Keratinocyte (primary cell): Measurements from ENCODE around the gene KRTAP1-5. TPM values are rescaled to one million over a fixed set of nuclear protein-coding genes. Genes with fewer than 3 reads are reported as not detected.

Source experiments
- DNase-seq: peaks from one replicate; pipeline ENCODE4 v3.0.0-alpha.2; 2011; ENCODE audit warnings: low read depth, missing footprints, low spot score
- FAIRE-seq: peaks from 2 replicates; lab custom pipeline; 2011; peaks lifted over from hg19 to GRCh38; lab: Jason Lieb, UNC
- H2AFZ ChIP-seq: 2 replicates; pipeline ENCODE4 v1.6.0; 2012; ENCODE audit warnings: low read length, control low read depth, inconsistent platforms; ENCODE audit not compliant: control insufficient read depth
- H3K27ac ChIP-seq: 2 replicates; pipeline ENCODE4 v1.5.1; 2011; ENCODE audit warnings: low read length; ENCODE audit not compliant: control insufficient read depth, insufficient read depth
- H3K27me3 ChIP-seq: 3 replicates; pipeline ENCODE4 v1.6.0; 2011; ENCODE audit warnings: low read length; ENCODE audit not compliant: control insufficient read depth, insufficient read depth; ENCODE audit errors: extremely low read depth
- H3K36me3 ChIP-seq, 2 experiments: 2 replicates in 1 of 2; 3 replicates in 1 of 2; pipeline ENCODE4 v1.5.1; 2011; ENCODE audit warnings: low read length in 2 of 2, mild to moderate bottlenecking in 1 of 2; ENCODE audit not compliant: control insufficient read depth in 2 of 2, insufficient read depth in 2 of 2; ENCODE audit errors: extremely low read depth in 1 of 2
- H3K4me1 ChIP-seq: 3 replicates; pipeline ENCODE4 v1.5.1; 2011; ENCODE audit warnings: low read length; ENCODE audit not compliant: control insufficient read depth, insufficient read depth; ENCODE audit errors: extremely low read depth
- H3K4me2 ChIP-seq: 3 replicates; pipeline ENCODE4 v1.6.0; 2011; ENCODE audit warnings: low read depth, low read length; ENCODE audit not compliant: control insufficient read depth, insufficient read depth; ENCODE audit errors: extremely low read depth
- H3K4me3 ChIP-seq, 3 experiments: fragments of 200-600 bp in 1 of 3; sonication (generic) in 1 of 3; 2 replicates in 2 of 3; 3 replicates in 1 of 3; pipeline ENCODE4 v1.5.1; 2011 to 2016; ENCODE audit warnings: low read length in 3 of 3, mild to moderate bottlenecking in 3 of 3, control low read depth in 2 of 3, inconsistent platforms in 1 of 3, low read depth in 1 of 3, mixed read lengths in 1 of 3, mixed run types in 1 of 3, moderate library complexity in 1 of 3; ENCODE audit not compliant: control insufficient read depth in 2 of 3, insufficient read depth in 2 of 3; ENCODE audit errors: extremely low read depth in 1 of 3
- H3K79me2 ChIP-seq: 2 replicates; pipeline ENCODE4 v1.6.0; 2012; ENCODE audit warnings: low read length; ENCODE audit not compliant: control insufficient read depth, insufficient read depth
- H3K9ac ChIP-seq: 3 replicates; pipeline ENCODE4 v1.6.0; 2011; ENCODE audit warnings: low read length; ENCODE audit not compliant: control insufficient read depth, insufficient read depth; ENCODE audit errors: extremely low read depth
- H3K9me1 ChIP-seq: 3 replicates; pipeline ENCODE4 v1.6.0; 2011; ENCODE audit warnings: low read length; ENCODE audit not compliant: control insufficient read depth, insufficient read depth; ENCODE audit errors: extremely low read depth
- H3K9me3 ChIP-seq: 2 replicates; pipeline ENCODE4 v1.5.1; 2012; ENCODE audit warnings: low read depth, low read length; ENCODE audit not compliant: control insufficient read depth
- H4K20me1 ChIP-seq: 3 replicates; pipeline ENCODE4 v1.6.0; 2011; ENCODE audit warnings: low read length; ENCODE audit not compliant: control insufficient read depth, insufficient read depth; ENCODE audit errors: extremely low read depth
- EZH2 ChIP-seq: IDR thresholded peaks from one replicate; pipeline ENCODE4 v1.6.1; 2012; ENCODE audit warnings: inconsistent platforms, mild to moderate bottlenecking, low read length, moderate library complexity
- dilution Hi-C: fragments of 300-500 bp; cut with MboI; formaldehyde crosslinking; loops from one replicate; pipeline ENCODE4 v1.7.0; 2020; ENCODE audit warnings: low sequenced_read_pairs; ENCODE audit not compliant: extremely low pct_ligation_motif_present
- polyA plus RNA-seq, 5 experiments: library from polyadenylated mRNA; depleted of rRNA in 3 of 5; stranded (reverse) in 3 of 5; stranded (forward) in 1 of 5; unstranded in 1 of 5; fragments of >200 nt; gene quantifications; 1 replicate in 1 of 5; 2 replicates in 3 of 5; 3 replicates in 1 of 5; pipeline versions ENCODE4 v1.2.1 to v1.2.3, GENCODE V29; 2011 to 2012; ENCODE audit warnings: missing spikeins in 2 of 5, low read depth in 1 of 5, low replicate concordance in 1 of 5
- TF ChIP-seq, protein P1 (sequence below), 3 experiments: IDR thresholded peaks in 1 of 3; conservative IDR thresholded peaks in 1 of 3; optimal IDR thresholded peaks in 1 of 3; 2 replicates in 2 of 3; 3 replicates in 1 of 3; pipeline versions ENCODE3 to v1.5.1; 2011; ENCODE audit warnings: low read length in 3 of 3, mild to moderate bottlenecking in 3 of 3, moderate library complexity in 2 of 3, control low read depth in 1 of 3, inconsistent platforms in 1 of 3; ENCODE audit not compliant: insufficient read depth in 2 of 3; ENCODE audit errors: extremely low read depth in 1 of 3

Gene KRTAP1-5
- polyA plus RNA-seq, 1 donor (not counting 4 experiments of a cell fraction or from before 2014, with no cell fraction given): 0.08 TPM

GRCh38 chr17:41029633-41030245 lies 2.7 kb upstream of the KRTAP1-5 start, which contains the start of gene KRTAP1-4:
KRTAP1-4 (minus strand) TSS chr17:41030195; CDS start chr17:41030078, 117 bp downstream.
- dilution Hi-C loops: no loop called here
- no peak for FAIRE-seq
- Histone ChIP-seq H3K4me3 (no peak within 1 kb of the TSS), H3K9me1 (no peaks in the 10 kb centered on the region), H3K9ac (no peak within 1 kb of the TSS), H3K79me2 (no peaks in the 10 kb centered on the region), H3K9me3 (no peaks in the 10 kb centered on the region), H3K4me1 (peaks cover 7% of the 10 kb centered on the region), H3K36me3 (no peaks in the 10 kb centered on the region), H2AFZ (no peak within 1 kb of the TSS), H3K27me3 (no peaks in the 10 kb centered on the region), H3K27ac (no peak within 1 kb of the TSS), H4K20me1 (no peaks in the 10 kb centered on the region), H3K4me2 (no peak within 1 kb of the TSS)
- TF ChIP-seq EZH2: no peak
- TF ChIP-seq, protein P1, sequence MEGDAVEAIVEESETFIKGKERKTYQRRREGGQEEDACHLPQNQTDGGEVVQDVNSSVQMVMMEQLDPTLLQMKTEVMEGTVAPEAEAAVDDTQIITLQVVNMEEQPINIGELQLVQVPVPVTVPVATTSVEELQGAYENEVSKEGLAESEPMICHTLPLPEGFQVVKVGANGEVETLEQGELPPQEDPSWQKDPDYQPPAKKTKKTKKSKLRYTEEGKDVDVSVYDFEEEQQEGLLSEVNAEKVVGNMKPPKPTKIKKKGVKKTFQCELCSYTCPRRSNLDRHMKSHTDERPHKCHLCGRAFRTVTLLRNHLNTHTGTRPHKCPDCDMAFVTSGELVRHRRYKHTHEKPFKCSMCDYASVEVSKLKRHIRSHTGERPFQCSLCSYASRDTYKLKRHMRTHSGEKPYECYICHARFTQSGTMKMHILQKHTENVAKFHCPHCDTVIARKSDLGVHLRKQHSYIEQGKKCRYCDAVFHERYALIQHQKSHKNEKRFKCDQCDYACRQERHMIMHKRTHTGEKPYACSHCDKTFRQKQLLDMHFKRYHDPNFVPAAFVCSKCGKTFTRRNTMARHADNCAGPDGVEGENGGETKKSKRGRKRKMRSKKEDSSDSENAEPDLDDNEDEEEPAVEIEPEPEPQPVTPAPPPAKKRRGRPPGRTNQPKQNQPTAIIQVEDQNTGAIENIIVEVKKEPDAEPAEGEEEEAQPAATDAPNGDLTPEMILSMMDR (optimal IDR thresholded peaks at IDR 0.05 in 1 of 3, IDR thresholded peaks at IDR 0.05 in 1 of 3, conservative IDR thresholded peaks at IDR 0.05 in 1 of 3; ENCODE audit: extremely low read depth in 1 of 3, insufficient read depth in 2 of 3, low read length in 3 of 3): no peak
- DNase-seq: no peak

DNA sequence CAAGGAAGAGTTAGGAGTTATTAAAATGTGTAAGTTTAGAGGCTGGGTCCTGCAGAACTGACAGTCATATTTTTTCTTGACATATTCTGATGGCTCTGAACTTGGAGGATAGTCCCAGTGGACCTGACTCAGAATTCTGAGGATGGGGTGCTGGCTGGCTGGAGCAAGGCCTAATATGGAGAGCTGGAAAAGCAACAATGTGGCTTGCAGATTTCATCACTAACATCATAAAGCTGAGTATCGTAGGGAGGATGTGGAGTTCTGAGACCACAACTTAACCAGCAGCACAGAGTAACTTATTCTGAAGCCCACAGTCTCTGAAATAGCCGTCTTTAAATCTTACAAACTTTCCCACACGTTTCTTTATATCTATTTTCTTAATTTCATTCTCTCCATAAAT lies 2.3 kb downstream of the KRTAP1-5 start:
- no peak for FAIRE-seq
- dilution Hi-C loops: no loop called here
- Histone ChIP-seq H3K27ac (no peak overlapping the region), H3K9me3 (no peaks in the 10 kb centered on the region), H3K79me2 (no peaks in the 10 kb centered on the region), H2AFZ (no peak overlapping the region), H3K9ac (no peak overlapping the region), H4K20me1 (no peaks in the 10 kb centered on the region), H3K4me3 (no peak overlapping the region), H3K4me1 (peaks cover 7% of the 10 kb centered on the region), H3K36me3 (no peaks in the 10 kb centered on the region), H3K27me3 (no peaks in the 10 kb centered on the region), H3K4me2 (no peak overlapping the region), H3K9me1 (no peaks in the 10 kb centered on the region)
- DNase-seq: no peak
- TF ChIP-seq, protein P1 (optimal IDR thresholded peaks at IDR 0.05 in 1 of 3, IDR thresholded peaks at IDR 0.05 in 1 of 3, conservative IDR thresholded peaks at IDR 0.05 in 1 of 3; ENCODE audit: extremely low read depth in 1 of 3, insufficient read depth in 2 of 3, low read length in 3 of 3): no peak
- no peak for TF ChIP-seq EZH2
